Ascending aorta (tissue), 2 donors: ENCODE measurements around the gene NABP1. TPM values are rescaled to one million over a fixed set of nuclear protein-coding genes. Genes with fewer than 3 reads are reported as not detected.

Experiments
- DNase-seq, 2 donors: peaks; one replicate each; pipeline ENCODE4 v3.0.0-alpha.2; 2019; ENCODE audit warnings: low spot score in 2 of 2
- H3K27ac ChIP-seq, 2 donors: fragments of 200-600 bp; sonication (generic); one replicate each; pipeline ENCODE4 v1.5.1; 2016 to 2017; ENCODE audit warnings: mild to moderate bottlenecking in 1 of 2
- H3K27me3 ChIP-seq: fragments of 200-600 bp; sonication (generic); one replicate; pipeline ENCODE4 v1.5.1; 2017
- H3K36me3 ChIP-seq, 2 donors: fragments of 200-600 bp; sonication (generic); one replicate each; pipeline ENCODE4 v1.5.1; 2016
- H3K4me1 ChIP-seq, 2 donors: fragments of 200-600 bp; sonication (generic); one replicate each; pipeline ENCODE4 v1.5.1; 2016 to 2017; ENCODE audit warnings: mild to moderate bottlenecking in 1 of 2
- H3K4me3 ChIP-seq, 2 donors: fragments of 200-600 bp; sonication (generic); one replicate each; pipeline ENCODE4 v1.5.1; 2016 to 2017; ENCODE audit warnings: mild to moderate bottlenecking in 1 of 2
- H3K9me3 ChIP-seq, 2 donors: fragments of 200-600 bp; sonication (generic); one replicate each; pipeline ENCODE4 v1.5.1; 2016
- CTCF ChIP-seq, 3 experiments: fragments of 200-600 bp in 2 of 3; fragments of 450-650 bp in 1 of 3; sonication (generic) in 2 of 3; IDR thresholded peaks; one replicate each; pipeline ENCODE4 v1.5.1; 2016 to 2019; ENCODE audit warnings: antibody characterized with exemption in 3 of 3, mild to moderate bottlenecking in 1 of 3, moderate library complexity in 1 of 3
- intact Hi-C: fragments of 100-400 bp; cut with DNase I; formaldehyde crosslinking; loops from one replicate; pipeline ENCODE4 v1.15.1; 2023
- total RNA-seq: library from RNA; depleted of rRNA; stranded (reverse); fragments of >200 nt; gene quantifications from one replicate; pipeline ENCODE4 v1.1.0, GENCODE V29; 2016

NABP1 gene
- total RNA-seq, 1 donor from 2014 or later = 38.5 TPM

DNA sequence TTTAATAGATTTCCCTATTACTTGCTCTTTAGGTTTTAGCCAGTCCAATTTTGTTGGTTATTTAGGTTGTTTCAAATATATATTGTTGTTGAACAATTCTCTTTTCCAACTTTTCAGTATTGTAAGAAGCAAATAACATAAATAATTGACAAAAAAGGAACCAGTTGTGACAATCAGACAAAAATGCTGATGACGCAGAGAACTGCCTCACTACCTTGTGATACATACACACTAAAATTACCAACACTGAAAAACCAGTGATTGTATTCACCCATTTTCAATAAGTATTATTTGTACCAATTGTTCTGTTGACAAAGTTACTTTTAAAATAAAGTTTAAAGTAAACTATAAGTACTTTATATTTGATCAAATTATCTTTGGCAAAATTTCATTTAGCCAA lies 43.1 kb upstream of the NABP1 start:
- no peaks in the 10 kb centered on the region for H3K36me3 ChIP-seq
- no peak overlapping the region for H3K4me3 ChIP-seq
- H3K4me1 ChIP-seq = peaks cover 0 to 12% of the 10 kb centered on the region in 2 donors
- no peaks in the 10 kb centered on the region for H3K27me3 ChIP-seq
- no peak for TF ChIP-seq CTCF (IDR thresholded peaks at IDR 0.05)
- no peak overlapping the region for H3K27ac ChIP-seq
- intact Hi-C loops = no loop called here
- H3K9me3 ChIP-seq = no peaks in the 10 kb centered on the region
- DNase-seq = no peak

- intact Hi-C loops = no loop called here
- Histone ChIP-seq H3K27ac (peak overlapping the region; percentile 31 to 41), H3K4me3 (no peak overlapping the region), H3K9me3 (no peaks in the 10 kb centered on the region), H3K36me3 (no peaks in the 10 kb centered on the region), H3K27me3 (no peaks in the 10 kb centered on the region), H3K4me1 (peaks cover 0 to 12% of the 10 kb centered on the region in 2 donors)
- TF ChIP-seq CTCF (IDR thresholded peaks at IDR 0.05) = no peak
- DNase-seq = no peak
These were observed 42.4 kb upstream of the NABP1 start for GRCh38 chr2:191635333-191636234.

DNA sequence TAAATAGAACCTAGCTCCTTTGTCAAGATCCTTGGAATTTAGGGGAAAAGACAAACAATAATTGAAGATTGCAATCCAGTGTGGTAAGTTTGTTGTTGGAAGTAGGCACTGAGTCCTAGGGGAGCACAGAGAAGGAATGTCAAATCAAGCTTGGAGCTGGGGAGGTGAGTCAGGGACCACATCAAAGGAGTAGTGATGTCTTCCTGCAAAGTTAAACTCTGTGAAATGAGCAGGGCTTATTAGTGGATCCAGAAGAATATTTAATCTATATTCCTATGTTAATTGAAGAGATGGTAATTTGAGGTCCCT lies 41.7 kb upstream of the NABP1 start:
- no peak overlapping the region for H3K4me3 ChIP-seq
- H3K4me1 ChIP-seq = peaks cover 0 to 12% of the 10 kb centered on the region in 2 donors
- no peaks in the 10 kb centered on the region for H3K36me3 ChIP-seq
- intact Hi-C loops = no loop called here
- no peak for TF ChIP-seq CTCF (IDR thresholded peaks at IDR 0.05)
- DNase-seq = no peak
- H3K9me3 ChIP-seq = no peaks in the 10 kb centered on the region
- peak overlapping the region; percentile 31 to 41 for H3K27ac ChIP-seq
- H3K27me3 ChIP-seq = no peaks in the 10 kb centered on the region

DNA sequence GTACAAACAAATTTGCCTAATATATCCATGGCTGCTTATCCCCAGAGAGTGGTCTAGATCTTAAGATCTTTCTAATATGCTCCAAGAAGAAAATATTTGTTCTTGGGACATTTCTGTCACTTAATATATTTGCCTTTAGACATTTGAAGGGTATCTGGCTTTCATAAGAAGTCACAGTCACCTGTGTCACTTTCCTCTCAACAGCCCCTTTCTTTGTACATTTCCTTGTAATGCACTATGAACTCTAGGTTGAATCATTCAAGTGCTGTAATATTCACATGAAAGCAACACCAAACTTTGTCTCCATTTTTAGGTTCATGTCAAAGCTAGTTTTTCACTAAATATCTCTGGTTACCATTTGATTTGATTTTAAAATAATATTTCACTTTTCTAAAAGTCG lies 41.4 kb upstream of the NABP1 start:
- Histone ChIP-seq H3K27ac (peak overlapping the region; percentile 31 to 41), H3K27me3 (no peaks in the 10 kb centered on the region), H3K9me3 (no peaks in the 10 kb centered on the region), H3K36me3 (no peaks in the 10 kb centered on the region), H3K4me3 (no peak overlapping the region), H3K4me1 (peaks cover 0 to 12% of the 10 kb centered on the region in 2 donors)
- DNase-seq = no peak
- no peak for TF ChIP-seq CTCF (IDR thresholded peaks at IDR 0.05)
- intact Hi-C loops = no loop called here

DNA sequence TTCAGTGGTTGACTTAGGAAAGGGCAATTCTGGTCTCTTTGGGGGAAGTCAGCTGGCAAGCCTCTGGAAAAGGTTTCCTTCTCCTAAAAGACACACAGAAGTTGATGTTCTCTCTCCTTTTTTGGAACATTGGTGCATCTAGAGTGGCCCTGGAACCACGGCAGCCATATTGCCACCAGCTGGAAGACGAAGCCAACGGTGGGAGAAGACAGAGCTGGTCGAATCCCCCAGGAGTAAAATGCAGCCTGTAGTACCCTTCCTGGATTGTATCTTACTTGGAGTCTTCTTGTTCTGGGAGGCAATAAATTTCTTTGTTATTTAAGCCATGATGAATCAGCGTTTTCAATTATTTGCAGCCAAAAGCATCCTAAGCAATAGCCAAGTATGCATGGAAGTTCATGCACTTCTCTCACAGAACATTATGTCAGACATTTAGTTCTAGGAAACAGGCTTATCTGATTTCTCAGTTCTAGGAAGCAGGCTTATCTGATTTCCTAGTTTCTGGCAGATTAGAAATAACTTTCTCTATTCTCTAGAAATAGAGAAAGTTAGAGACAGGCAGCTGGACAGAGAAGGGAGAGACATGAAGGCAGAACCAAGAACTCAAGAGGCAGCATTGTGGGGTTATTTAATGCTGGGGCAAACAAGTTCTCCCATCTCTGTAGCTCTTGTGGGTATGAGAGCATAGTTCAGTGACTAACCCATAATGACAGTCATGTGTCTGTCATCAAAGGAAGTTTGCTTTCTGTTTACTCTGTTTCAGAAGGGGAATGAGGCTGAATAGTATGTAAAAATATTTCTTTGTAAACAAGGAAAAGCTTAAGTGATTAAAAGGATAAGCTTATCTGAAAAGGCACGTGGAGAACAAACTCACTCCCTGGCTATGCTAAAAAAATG lies 40.5 kb upstream of the NABP1 start:
- Histone ChIP-seq H3K36me3 (no peaks in the 10 kb centered on the region), H3K27me3 (no peaks in the 10 kb centered on the region), H3K27ac (no peak overlapping the region), H3K4me3 (no peak overlapping the region), H3K4me1 (peaks cover 0 to 12% of the 10 kb centered on the region in 2 donors), H3K9me3 (no peaks in the 10 kb centered on the region)
- intact Hi-C loops = no loop called here
- TF ChIP-seq CTCF (IDR thresholded peaks at IDR 0.05) = no peak
- DNase-seq = no peak
